NCI-H187 (cell line): ENCODE results near the gene TTC9.

Experiments
- DNase-seq, 2 experiments: peaks; one replicate each; lab custom pipeline; 2025; lab: John Stamatoyannopoulos, UW

Gene TTC9

GRCh38 chr14:70641548-70642302 lies at the start of gene TTC9:
Gene TTC9 (plus strand): TSS chr14:70641916. CDS start chr14:70642130, 214 bp downstream.
- peak in 1 of 2 experiments; percentile 41 for DNase-seq

- no peak for DNase-seq
Observed at GRCh38 chr14:70594461-70594860, 47.3 kb upstream of the TTC9 start.

- no peak for DNase-seq
Observed at GRCh38 chr14:70595443-70596185, 46.1 kb upstream of the TTC9 start.

- DNase-seq, result no peak
Observed at GRCh38 chr14:70597731-70598130, 44.0 kb upstream of the TTC9 start.

- no peak for DNase-seq
Observed at GRCh38 chr14:70599345-70599744, 42.4 kb upstream of the TTC9 start.

- peak; percentile 86 to 98 for DNase-seq
Observed at GRCh38 chr14:70600382-70601157, 41.1 kb upstream of the TTC9 start, which contains the start of gene MED6. Gene MED6 (minus strand): TSS chr14:70600655. CDS start chr14:70600637, 18 bp downstream.

DNA sequence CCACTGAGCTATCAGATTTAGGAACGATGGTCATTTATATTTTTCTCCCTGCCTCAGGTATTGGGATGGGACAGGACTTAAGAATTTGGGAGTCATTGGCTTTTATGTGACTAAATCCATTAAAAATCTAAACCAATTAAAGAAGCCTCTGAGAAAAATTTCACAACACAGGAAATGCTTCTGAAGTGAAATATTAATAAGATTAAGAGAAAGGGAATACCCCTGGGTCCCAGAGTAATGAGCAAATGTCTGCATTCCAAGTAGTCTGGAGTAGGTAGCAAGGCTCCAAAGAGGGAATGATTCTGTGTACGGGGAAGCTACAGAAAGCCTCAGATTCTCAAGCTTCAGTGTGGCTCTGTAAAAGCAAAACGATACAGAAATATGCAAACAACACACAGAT lies 40.6 kb upstream of the TTC9 start:
- DNase-seq, result no peak

GRCh38 chr14:70602254-70602653 lies 39.5 kb upstream of the TTC9 start:
- DNase-seq, result no peak

- no peak for DNase-seq
Observed at GRCh38 chr14:70611216-70611615, 30.5 kb upstream of the TTC9 start.

DNA sequence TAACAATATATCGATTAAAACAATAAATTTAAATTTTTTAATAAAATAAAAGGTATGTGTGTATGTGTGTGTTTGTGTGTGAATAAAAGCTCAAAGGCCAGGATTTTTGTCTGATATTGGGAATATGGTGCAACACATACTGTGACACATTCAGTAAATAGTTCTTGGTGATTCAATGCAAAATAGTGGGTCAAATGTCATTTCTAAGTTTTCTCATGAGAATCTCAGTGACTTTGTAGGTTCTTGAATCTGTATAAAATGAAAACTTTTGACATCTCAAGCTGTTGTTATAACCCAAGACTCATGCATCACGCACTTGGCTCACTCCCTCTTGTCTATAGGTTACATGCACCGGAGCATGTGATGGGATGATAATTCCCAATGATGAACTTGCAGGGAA lies 25.1 kb upstream of the TTC9 start:
- DNase-seq, result no peak

- no peak for DNase-seq
Observed at GRCh38 chr14:70618314-70618713, 23.4 kb upstream of the TTC9 start.

DNA sequence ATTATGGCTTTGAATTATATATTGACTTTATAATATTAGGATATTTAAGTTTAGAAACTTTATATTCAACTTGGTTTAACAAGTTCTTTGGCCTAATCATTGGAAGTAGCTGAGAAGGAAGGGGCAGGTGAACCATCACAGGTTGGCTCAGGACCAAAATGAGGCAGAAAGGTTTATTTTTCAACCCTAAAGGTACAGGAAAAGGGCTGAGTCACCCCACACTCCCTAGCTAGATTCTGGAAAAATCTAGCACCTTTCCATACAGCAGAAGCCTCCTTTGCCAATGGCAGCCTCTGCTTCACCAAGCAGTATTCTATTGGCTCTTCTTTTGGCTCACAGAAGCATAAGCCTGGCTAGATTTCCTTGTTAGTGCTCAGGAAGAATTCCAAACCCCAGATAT lies 22.0 kb upstream of the TTC9 start:
- no peak for DNase-seq

GRCh38 chr14:70622111-70622712 lies 19.5 kb upstream of the TTC9 start:
- DNase-seq, result peak; percentile 18 to 21

DNA sequence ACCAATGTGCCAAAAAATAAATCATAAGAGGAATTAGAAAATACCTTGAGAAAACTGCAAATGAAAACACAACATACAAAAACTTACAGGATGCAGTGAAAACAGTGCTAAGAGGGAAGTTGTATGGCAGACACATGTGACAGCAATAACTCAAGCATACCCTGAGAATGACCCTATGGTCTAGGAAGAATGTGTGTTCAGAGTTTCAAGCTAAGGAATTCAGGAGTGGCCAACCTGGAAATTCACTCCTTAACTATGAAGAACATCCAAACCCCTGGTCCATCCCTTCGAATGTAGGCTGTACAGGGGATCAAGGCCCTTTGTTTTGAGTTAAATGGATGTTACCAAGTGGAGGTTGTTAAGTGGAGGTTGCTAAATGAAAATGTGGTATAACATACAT lies 16.7 kb upstream of the TTC9 start:
- no peak for DNase-seq

GRCh38 chr14:70631948-70632347 lies 9.8 kb upstream of the TTC9 start:
- DNase-seq, result no peak

DNA sequence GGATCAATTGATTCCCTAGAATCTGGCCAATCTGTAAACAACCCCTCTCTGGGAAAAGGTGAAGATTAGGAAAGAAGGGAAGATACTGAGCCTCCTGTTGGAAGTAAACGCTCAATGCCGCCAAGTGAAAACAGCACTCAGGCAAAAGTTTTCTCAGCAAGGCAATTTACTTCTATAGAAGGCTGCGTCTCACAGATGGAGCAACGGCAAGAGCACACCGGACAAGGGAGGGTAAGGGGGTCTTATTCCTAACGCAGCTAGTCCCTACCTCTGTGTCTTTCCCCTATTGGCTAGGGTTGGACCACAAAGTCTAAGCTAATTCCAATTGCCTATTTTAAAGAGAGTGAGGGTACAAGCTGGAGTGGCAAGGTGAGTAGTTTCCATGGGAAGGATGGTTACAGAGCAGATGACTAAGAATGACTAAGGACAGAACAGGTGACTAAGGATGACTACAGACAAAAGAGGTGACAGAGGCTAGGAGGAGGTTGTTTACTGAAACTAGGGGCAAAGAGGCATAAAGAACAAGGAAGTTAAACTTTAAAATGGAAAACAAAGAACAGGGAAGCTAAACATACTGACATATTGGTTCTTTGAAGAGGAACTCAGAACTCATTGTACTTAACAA lies 5.6 kb upstream of the TTC9 start:
- no peak for DNase-seq

DNA sequence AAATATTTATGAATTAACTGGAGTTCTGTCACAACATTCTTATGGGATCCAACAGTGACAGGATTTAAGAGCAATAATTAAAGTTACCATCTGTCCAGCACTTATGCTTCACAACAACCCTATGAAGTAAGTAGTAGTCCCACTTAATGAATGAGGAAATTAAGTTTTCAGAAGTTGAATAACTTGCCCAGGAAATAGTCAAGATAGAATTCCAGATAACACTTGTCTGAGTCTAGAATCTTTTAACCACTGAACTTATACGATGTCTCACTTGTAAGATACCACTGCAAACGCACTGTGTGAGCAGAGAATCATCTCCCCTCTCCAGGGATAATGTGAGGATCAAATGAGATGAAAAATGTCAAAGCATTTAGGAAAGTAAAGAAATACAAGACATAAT lies 3.3 kb upstream of the TTC9 start:
- DNase-seq, result no peak

- peak in 1 of 2 experiments; percentile 46 for DNase-seq
Observed at GRCh38 chr14:70640938-70641547, 673 bp upstream of the TTC9 start.

DNA sequence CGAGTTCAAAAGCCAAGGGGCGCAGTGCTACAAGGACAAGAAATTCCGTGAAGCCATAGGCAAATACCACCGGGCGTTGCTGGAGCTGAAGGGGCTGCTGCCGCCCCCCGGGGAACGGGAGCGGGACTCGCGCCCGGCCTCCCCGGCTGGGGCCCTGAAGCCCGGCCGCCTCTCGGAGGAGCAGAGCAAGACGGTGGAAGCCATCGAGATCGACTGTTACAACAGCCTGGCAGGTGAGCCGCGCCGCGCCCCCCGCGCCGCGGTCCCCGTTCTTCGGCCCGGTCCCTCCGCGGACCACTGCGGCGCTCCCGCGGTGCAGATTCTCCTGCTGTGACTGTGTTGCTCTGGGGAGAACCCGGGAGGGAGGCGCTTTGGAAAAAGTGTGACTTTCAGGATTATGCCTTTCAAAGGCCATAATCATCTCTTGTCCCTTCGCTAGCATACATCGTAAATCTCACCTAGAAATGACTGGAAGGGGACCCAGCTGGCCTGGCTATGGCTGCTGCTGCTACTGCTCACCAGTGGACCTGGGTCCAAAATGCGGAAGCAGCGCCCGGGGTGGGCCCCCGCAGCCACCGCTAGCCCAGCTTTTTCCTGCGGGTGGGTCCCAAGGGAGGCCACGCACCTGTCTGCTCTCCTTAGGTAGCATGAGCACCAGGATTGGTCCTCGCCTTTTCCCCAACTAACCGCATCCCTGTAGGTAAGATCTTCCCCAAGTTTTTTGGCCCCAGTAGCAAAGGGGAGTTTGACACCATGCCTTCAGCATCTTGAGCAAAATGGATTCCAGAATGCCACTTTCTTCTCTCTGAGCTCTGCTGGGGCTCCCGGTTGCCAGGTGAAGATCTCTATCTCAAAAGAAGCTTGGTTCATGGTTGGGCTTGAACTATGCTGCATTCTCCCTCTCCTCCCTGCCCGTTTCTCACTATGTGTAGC lies 853 bp downstream of the TTC9 start:
- DNase-seq, result peak; percentile 50 to 54

- DNase-seq, result no peak
Observed at GRCh38 chr14:70643967-70644366, 2.3 kb downstream of the TTC9 start.
